22Rv1 (cell line): Measurements from ENCODE around the gene RPRD1A.

Experiments
- H3K27ac ChIP-seq: fragments of 450-650 bp; 2 replicates; pipeline ENCODE4 v1.5.1; 2017
- ZFX ChIP-seq: fragments of 450-650 bp; IDR thresholded peaks from 2 replicates; pipeline ENCODE4 v1.6.1; 2017; ENCODE audit warnings: antibody characterized with exemption, borderline replicate concordance
- TF ChIP-seq, protein P1 (sequence below): fragments of 450-650 bp; IDR thresholded peaks from 2 replicates; pipeline ENCODE4 v1.5.1; 2017; ENCODE audit warnings: mild to moderate bottlenecking

Gene RPRD1A

DNA sequence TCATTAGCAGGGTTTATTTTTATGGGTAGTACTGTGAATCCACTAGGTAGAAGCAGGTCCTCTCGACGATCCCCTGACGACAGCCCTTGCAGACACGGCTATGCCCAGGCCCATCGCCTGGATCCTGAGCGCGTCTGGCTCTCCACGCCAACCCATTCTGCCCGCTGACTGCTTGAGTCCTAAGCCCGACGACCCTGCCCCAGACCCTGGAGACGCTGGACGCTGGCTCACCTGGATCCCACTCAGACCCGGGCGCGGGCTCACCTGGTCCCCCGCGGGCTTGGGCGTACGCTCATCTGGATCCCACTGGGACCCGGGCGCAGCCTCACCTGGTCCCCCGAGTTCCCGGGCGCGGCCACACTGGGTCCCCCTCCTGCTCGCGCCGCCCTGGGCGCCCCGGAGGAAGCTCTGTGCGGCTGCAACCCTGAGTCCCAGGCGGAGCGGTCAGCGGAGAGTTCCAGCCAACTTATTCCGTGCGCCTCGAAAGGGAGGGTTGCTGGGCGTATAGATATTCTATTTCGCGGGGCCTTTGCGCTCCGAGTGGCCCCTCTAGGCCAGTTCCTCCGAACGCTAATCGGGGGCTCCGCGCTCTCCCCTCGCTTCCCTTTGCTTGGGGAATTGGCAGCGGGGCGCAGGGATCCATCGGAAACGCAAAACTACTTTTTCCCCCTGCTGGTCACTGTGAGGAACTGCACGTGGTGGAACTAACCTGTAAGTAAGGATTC lies 117.3 kb downstream of the RPRD1A start:
- TF ChIP-seq, protein P1, sequence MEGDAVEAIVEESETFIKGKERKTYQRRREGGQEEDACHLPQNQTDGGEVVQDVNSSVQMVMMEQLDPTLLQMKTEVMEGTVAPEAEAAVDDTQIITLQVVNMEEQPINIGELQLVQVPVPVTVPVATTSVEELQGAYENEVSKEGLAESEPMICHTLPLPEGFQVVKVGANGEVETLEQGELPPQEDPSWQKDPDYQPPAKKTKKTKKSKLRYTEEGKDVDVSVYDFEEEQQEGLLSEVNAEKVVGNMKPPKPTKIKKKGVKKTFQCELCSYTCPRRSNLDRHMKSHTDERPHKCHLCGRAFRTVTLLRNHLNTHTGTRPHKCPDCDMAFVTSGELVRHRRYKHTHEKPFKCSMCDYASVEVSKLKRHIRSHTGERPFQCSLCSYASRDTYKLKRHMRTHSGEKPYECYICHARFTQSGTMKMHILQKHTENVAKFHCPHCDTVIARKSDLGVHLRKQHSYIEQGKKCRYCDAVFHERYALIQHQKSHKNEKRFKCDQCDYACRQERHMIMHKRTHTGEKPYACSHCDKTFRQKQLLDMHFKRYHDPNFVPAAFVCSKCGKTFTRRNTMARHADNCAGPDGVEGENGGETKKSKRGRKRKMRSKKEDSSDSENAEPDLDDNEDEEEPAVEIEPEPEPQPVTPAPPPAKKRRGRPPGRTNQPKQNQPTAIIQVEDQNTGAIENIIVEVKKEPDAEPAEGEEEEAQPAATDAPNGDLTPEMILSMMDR, result peak; percentile 91
- no peak for TF ChIP-seq ZFX
- H3K27ac ChIP-seq, result peak overlapping the region; percentile 32; the same call in 1 of the 2 replicates

DNA sequence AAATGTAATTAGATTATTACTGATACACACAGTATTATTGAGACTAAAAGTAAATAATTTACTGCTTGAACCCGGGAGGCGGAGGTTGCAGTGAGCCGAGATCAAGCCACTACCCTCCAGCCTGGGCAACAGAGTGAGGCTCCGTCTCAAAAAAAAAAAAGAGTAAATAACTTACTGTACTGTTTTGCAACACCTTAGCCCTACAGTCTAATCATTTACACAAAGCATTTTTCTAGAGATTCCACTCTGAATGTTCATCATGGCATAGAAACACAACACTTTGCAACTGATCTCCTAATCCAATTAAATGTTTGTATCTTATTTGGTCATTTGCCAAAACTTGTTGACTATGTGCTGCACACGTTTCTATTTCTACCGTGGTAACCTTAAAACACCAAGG lies 118.3 kb downstream of the RPRD1A start:
- no peak for TF ChIP-seq ZFX
- TF ChIP-seq, protein P1, result no peak
- H3K27ac ChIP-seq, result peak overlapping the region; percentile 32; the same call in 1 of the 2 replicates

DNA sequence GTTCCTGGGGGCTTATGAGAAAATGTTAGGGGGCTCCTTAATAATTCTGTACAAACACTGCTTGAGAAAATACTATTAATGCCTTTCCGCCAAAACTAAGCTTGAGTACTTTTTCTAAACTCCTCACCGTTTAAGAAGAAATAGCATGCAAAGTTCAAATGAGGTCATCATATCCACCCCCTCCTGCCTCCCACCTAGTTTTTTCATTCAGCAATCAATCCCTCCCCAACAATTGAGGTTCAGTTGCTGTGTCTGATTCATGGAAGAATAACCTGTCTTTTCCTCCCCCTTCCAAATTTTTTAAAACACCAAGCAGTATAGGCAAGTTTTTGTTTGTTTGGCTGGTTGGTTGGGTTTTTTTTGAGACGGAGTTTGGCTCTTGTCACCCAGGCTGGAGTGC lies 119.3 kb downstream of the RPRD1A start:
- TF ChIP-seq, protein P1, result no peak
- H3K27ac ChIP-seq, result no peak overlapping the region

DNA sequence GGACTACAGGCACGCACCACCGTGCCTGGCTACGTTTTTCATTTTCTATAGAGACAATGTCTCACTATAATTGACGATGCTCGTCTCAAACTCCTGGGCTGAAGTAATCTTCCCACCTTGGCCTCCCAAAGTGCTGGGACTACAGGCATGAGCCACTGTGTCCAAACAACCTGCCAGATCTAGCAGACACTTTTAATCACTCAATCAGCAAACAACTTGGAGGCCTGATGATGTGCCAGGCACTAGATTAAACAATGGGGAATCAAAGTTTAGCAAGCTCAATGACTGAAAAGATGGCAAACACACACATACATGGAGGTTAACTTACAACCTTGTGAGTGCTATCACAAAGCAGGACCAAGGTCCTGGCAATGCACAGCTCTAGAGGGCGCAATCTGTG lies 124.7 kb downstream of the RPRD1A start:
- TF ChIP-seq, protein P1, result 0 out of 2 replicates have a peak, but pooled peaks have one; percentile 23
- TF ChIP-seq ZFX, result no peak

DNA sequence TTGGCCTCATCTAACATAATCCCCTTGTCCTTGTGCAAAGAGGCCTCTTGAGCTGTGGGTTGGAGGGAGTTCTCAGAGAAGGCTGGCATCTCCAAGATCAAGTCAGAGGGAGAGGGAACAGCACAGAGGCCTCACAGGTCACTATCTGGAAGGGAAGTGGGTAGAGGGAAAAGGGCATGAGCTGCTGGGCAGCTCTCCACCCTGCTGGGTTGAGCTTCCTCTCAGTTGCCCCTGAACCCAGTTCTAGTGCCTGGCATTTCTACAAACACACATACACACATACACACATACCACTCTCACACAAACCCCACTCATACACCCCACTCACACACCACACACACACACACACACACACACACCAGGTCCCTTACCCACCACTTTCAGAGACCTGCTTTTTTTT lies 125.2 kb downstream of the RPRD1A start:
- H3K27ac ChIP-seq, result peak overlapping the region; percentile 38
- TF ChIP-seq, protein P1, result no peak
- TF ChIP-seq ZFX, result no peak

More for the DNA sequence above, 124.7 kb downstream of the RPRD1A start:
- peak overlapping the region; percentile 38 for H3K27ac ChIP-seq

DNA sequence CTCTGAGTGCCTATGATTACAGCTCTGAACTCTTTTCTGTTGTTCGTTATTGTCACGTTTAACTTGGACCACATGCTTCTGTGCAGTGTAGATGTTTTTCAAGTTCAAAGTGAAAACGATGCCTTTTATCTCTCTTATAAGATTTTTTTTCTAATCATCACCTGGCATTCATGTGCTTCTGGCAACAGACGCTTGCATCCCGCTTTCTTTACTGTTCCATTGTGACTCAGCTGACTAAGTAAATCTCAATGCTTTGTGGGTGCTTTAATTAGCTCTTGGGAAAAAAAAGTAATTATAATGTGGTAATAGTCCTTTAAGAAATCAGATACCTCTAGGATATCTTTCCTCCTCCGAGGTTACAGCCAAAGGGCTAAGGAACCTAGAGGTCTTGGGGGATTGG lies 126.1 kb downstream of the RPRD1A start:
- H3K27ac ChIP-seq, result no peak overlapping the region
- no peak for TF ChIP-seq ZFX
- TF ChIP-seq, protein P1, result no peak
